Activated CD4-positive, alpha-beta T cell treated with anti-CD3 and anti-CD28 coated beads, Interleukin-10, Interleukin-2, amounts not matched to agents 100 ng/mL and 50 ng/mL, durations not matched to agents 16 hours and 8 hours (primary cell): ENCODE data around the gene APBA3.

Experiments
- DNase-seq: peaks from one replicate; pipeline ENCODE4 v3.0.0-alpha.2; 2020

The APBA3 gene

GRCh38 chr19:3712663-3713611, 48.6 kb downstream of the APBA3 start:
- no peak for DNase-seq

GRCh38 chr19:3710265-3710812, 51.2 kb downstream of the APBA3 start:
- no peak for DNase-seq

- DNase-seq, result no peak
These were observed 53.1 kb downstream of the APBA3 start, which contains the start of gene TJP3 for GRCh38 chr19:3708207-3708931. TSS of gene TJP3 (plus strand) at chr19:3708384. CDS start at chr19:3728433, 20,049 bp downstream.

- DNase-seq, result no peak
These were observed 53.7 kb downstream of the APBA3 start for GRCh38 chr19:3707868-3708206.

GRCh38 chr19:3701200-3701599, 60.3 kb downstream of the APBA3 start:
- no peak for DNase-seq
